Prostate gland (tissue), 2 donors: ENCODE measurements around the gene ULBP1. TPM values are rescaled to one million over a fixed set of nuclear protein-coding genes. Genes with fewer than 3 reads are reported as not detected.
A peak's percentile ranks its signal among the peaks of the same experiment; 100 is the strongest.
"Not testable (repeated sequence)": the region's sequence is repeated elsewhere in the genome, so short reads cannot be mapped to it uniquely, and the experiment has no call there.

Experiments
- DNase-seq: peaks from one replicate; pipeline ENCODE4 v3.0.0-alpha.2; 2019; ENCODE audit warnings: low spot score
- H3K27ac ChIP-seq, 2 donors: fragments of 200-600 bp; sonication (generic); 2 replicates each; pipeline ENCODE4 v1.5.1; 2017 to 2019
- H3K27me3 ChIP-seq: fragments of 200-600 bp; sonication (generic); replicated peaks from 2 replicates; pipeline ENCODE4 v1.5.1; 2019; ENCODE audit not compliant: insufficient read depth
- H3K36me3 ChIP-seq, 2 donors: fragments of 200-600 bp; sonication (generic); 1 replicate in 1 of 2; 2 replicates in 1 of 2; pipeline versions ENCODE4 v1.5.1 to v1.8.1; 2017 to 2019
- H3K4me1 ChIP-seq: fragments of 200-600 bp; sonication (generic); replicated peaks from 2 replicates; pipeline ENCODE4 v1.5.1; 2019
- H3K4me3 ChIP-seq, 2 donors: fragments of 200-600 bp; sonication (generic); 2 replicates each; pipeline ENCODE4 v1.5.1; 2017 to 2019
- H3K9me3 ChIP-seq: fragments of 200-600 bp; sonication (generic); 2 replicates; pipeline ENCODE4 v1.5.1; 2017
- POLR2A ChIP-seq: fragments of 450-650 bp; IDR thresholded peaks from one replicate; pipeline ENCODE4 v1.6.1; 2016; ENCODE audit warnings: antibody characterized with exemption, mild to moderate bottlenecking
- POLR2AphosphoS5 ChIP-seq: sonication (generic); formaldehyde crosslinking; IDR thresholded peaks from one replicate; pipeline ENCODE4 v1.6.1; 2017; ENCODE audit warnings: antibody characterized with exemption
- WGBS: methylation state at CpG from one replicate; pipeline ENCODE4 v1.1.5; 2018; 5-methylcytosine and 5-hydroxymethylcytosine counted together
- intact Hi-C: fragments of 100-400 bp; cut with DNase I; formaldehyde crosslinking; loops from one replicate; pipeline ENCODE4 v1.14.2; 2022
- total RNA-seq, 2 donors: library from RNA; depleted of rRNA; stranded (reverse); fragments of >200 nt; gene quantifications; one replicate each; pipeline ENCODE4 v1.1.0, GENCODE V29; 2016
- TF ChIP-seq, protein P1 (sequence below), 4 experiments: fragments of 200-600 bp in 2 of 4; fragments of 450-650 bp in 2 of 4; sonication (generic) in 2 of 4; IDR thresholded peaks; 1 replicate in 3 of 4; 2 replicates in 1 of 4; pipeline ENCODE4 v1.5.1; 2016 to 2019; ENCODE audit warnings: antibody characterized with exemption in 4 of 4, mild to moderate bottlenecking in 2 of 4, moderate library complexity in 2 of 4

Gene ULBP1
- total RNA-seq, 2 donors from 2014 or later: 2.8 TPM; not detected in 1

DNA sequence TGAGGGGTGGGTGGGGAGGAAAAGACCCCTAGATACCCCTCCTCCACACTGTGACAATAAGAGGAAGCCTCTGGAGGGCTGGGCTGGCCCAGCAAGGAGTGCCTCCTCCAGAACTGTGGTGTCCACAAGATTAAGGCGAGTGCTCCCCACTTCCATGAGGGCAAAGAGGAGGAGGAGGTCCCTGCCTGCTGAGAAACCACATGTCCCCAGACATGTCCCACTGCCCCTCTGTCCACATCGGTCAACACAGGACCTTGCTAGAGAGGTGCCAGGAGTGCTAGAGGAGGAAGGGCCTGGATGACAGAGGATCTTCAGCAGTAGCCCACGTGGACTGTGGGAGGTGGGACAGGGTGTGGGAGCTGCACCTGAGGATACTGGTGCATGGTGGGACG lies 43.9 kb upstream of the ULBP1 start:
- Histone ChIP-seq H3K27me3 (no peaks in the 10 kb centered on the region), H3K36me3 (no peaks in the 10 kb centered on the region), H3K4me3 (no peak overlapping the region), H3K4me1 (no peaks in the 10 kb centered on the region), H3K27ac (no peak overlapping the region), H3K9me3 (no peaks in the 10 kb centered on the region)
- TF ChIP-seq POLR2A (no peak), POLR2AphosphoS5 (no peak)
- TF ChIP-seq, protein P1, sequence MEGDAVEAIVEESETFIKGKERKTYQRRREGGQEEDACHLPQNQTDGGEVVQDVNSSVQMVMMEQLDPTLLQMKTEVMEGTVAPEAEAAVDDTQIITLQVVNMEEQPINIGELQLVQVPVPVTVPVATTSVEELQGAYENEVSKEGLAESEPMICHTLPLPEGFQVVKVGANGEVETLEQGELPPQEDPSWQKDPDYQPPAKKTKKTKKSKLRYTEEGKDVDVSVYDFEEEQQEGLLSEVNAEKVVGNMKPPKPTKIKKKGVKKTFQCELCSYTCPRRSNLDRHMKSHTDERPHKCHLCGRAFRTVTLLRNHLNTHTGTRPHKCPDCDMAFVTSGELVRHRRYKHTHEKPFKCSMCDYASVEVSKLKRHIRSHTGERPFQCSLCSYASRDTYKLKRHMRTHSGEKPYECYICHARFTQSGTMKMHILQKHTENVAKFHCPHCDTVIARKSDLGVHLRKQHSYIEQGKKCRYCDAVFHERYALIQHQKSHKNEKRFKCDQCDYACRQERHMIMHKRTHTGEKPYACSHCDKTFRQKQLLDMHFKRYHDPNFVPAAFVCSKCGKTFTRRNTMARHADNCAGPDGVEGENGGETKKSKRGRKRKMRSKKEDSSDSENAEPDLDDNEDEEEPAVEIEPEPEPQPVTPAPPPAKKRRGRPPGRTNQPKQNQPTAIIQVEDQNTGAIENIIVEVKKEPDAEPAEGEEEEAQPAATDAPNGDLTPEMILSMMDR (IDR thresholded peaks at IDR 0.05): no peak
- DNase-seq: no peak
- WGBS: 94% methylated on average over 4 of the region's 4 CpGs
- intact Hi-C loops: loop anchor here (10.0 kb wide), 2 partner anchors 195 to 355 kb away; partner anchors contain the start of gene GINM1

DNA sequence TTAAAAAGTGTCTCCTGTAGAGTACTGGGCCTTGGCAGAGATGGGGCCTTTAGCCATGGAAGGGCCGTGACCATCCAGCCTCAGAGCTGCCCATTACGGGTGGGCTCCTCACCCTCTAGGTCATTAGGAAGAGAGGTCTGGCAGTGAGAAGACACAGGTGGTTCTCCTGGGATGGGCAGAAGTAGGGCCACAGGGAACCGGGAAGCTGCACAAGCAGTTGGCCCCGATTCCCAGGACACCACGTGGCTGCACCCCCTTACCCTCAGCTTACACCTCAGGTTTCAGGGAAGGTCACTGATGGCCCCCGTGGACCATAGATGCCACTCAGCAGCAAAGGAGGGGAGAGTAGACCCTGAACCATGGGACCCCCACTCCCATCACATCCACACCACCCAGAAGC lies 42.4 kb upstream of the ULBP1 start:
- 77% methylated on average over 6 of the region's 6 CpGs for WGBS
- intact Hi-C loops: loop anchor here (10.0 kb wide), 2 partner anchors 197 to 357 kb away; partner anchors contain the start of gene GINM1

DNA sequence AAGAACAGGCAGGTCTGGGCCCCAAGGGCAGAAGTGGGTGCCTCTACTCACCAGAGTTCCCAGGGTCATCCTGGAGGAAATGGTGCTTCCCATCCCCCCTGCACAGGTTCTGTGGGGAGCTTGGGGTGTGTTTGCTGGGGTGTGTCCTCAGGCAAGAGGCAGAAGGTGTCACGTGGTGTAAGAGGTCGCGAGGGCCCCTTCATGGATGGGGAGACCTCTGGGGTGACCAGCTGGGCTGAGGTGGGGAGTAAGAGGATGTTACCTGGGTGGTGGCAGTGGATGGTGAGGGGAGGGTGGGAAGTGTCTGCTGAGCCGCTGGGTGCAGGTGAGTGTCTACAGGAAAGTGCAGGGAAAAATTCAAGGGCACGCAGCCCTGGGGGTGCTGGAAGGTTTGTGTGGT lies 41.7 kb upstream of the ULBP1 start:
- not testable (repeated sequence) for DNase-seq, H3K36me3 ChIP-seq, H3K27me3 ChIP-seq, H3K4me1 ChIP-seq, H3K27ac ChIP-seq, H3K9me3 ChIP-seq, H3K4me3 ChIP-seq
- 48% methylated on average over 5 of the region's 5 CpGs for WGBS
- intact Hi-C loops: loop anchor here (10.0 kb wide), 2 partner anchors 197 to 357 kb away; partner anchors contain the start of gene GINM1

More for the DNA sequence above, 42.4 kb upstream of the ULBP1 start:
- H3K27ac ChIP-seq: no peak overlapping the region
- no peaks in the 10 kb centered on the region for H3K27me3 ChIP-seq
- no peak overlapping the region for H3K4me3 ChIP-seq
- H3K9me3 ChIP-seq: no peaks in the 10 kb centered on the region
- no peak for TF ChIP-seq POLR2AphosphoS5
- TF ChIP-seq, protein P1 (IDR thresholded peaks at IDR 0.05): no peak
- no peaks in the 10 kb centered on the region for H3K36me3 ChIP-seq
- DNase-seq: no peak
- H3K4me1 ChIP-seq: no peaks in the 10 kb centered on the region

DNA sequence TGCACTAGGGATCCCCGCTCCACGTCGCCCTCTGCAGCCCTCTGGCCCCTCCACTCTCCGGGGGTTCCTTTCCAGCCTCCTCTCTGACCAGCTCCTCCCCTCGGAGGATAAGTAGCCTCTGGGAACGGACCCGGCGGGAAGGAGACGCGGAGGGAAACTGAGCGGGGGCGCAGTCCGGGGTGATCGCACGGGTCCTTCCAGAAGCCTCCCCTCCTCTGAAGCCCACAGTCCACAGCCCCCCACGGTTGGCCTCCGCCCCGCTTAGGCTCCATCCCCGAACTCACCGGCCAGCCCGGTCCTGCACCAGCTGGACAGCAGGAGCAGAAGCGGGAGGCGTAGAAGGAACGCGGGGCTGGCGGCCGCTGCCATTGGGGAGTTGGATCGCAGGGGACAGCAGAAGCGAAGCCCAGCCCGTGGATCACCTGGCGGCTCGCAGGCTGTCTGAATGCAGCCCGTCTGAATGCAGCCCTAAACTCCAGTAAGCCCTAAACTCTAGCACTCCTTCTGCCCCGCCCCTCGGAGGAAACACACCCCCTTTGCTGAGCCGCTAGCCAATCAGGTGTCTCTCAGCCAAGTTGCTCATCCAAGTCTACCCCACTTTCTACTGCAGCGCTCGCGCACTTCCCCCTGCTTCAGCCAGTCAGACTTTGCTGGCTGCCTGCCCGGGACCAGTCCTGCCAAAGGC lies 41.0 kb upstream of the ULBP1 start, which contains the start of gene RAET1G:
Gene RAET1G, minus strand, starts transcription at position 480 of the 685 bp plus-strand sequence. Its CDS starts 111 bp downstream, at position 369.
- Histone ChIP-seq H3K4me1 (no peaks in the 10 kb centered on the region), H3K36me3 (no peaks in the 10 kb centered on the region), H3K27ac (no peak within 1 kb of the TSS), H3K9me3 (no peaks in the 10 kb centered on the region), H3K4me3 (peak within 1 kb of the TSS; percentile 30 to 46), H3K27me3 (no peaks in the 10 kb centered on the region)
- WGBS: under 1% methylated on average over 34 of the region's 40 CpGs
- DNase-seq: peak; percentile 90
- TF ChIP-seq POLR2A (peak; percentile 83), POLR2AphosphoS5 (peak; percentile 86)
- TF ChIP-seq, protein P1 (IDR thresholded peaks at IDR 0.05): peak in 1 of 4 experiments; percentile 4
- intact Hi-C loops: loop anchor here (10.0 kb wide), 2 partner anchors 198 to 358 kb away; partner anchors contain the start of gene GINM1

DNA sequence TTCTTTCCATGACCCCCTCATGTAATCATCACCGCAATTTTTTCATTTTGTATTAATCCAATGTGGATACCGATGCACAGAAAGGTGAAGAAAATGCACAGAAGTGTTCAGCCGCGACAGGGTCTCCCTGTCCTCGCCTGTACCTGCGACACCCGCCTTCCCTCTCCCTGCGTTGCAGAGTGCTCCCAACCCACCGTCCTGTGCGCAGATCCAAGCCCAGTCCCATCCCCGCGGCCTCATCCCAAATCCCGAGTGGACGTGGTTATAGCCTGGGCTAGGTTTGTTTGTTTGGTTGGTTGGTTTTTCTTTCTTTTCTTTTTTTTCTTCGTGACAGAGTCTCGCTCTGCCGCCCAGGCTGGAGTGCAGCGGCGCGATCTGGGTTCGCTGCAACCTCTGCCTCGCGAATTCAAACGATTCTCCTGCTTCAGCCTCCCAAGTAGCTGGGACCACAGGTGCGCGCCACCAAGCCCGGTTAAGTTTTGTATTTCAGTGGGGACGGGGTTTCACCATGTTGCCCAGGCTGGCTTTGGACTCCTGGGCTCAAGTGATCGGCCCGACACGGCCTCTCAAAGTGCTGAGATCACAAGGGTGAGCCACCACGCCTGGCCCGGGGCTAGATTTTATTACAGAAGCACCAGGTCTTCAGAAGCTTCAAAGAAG lies 40.3 kb upstream of the ULBP1 start:
- intact Hi-C loops: loop anchor here (10.0 kb wide), 2 partner anchors 199 to 359 kb away; partner anchors contain the start of gene GINM1
- no peaks in the 10 kb centered on the region for H3K27me3 ChIP-seq

More for the DNA sequence above, 40.3 kb upstream of the ULBP1 start:
- WGBS: 27% methylated on average over 33 of the region's 33 CpGs
- Histone ChIP-seq H3K36me3 (no peaks in the 10 kb centered on the region), H3K9me3 (no peaks in the 10 kb centered on the region), H3K4me1 (no peaks in the 10 kb centered on the region), H3K4me3 (peak overlapping the region; percentile 30 to 46), H3K27ac (no peak overlapping the region)
- TF ChIP-seq, protein P1 (IDR thresholded peaks at IDR 0.05): peak in 1 of 4 experiments; percentile 3
- TF ChIP-seq POLR2A (no peak), POLR2AphosphoS5 (no peak)
- no peak for DNase-seq
